Fibroblast of pulmonary artery (primary cell): ENCODE data around the gene BRIX1.
A peak's percentile ranks its signal among the peaks of the same experiment; 100 is the strongest.

Experiments used
- DNase-seq: peaks from one replicate; pipeline ENCODE4 v3.0.0-alpha.2; 2010; ENCODE audit warnings: low read depth
- H3K4me3 ChIP-seq: replicated peaks from 2 replicates; pipeline ENCODE4 v1.5.1; 2011; ENCODE audit warnings: low read depth, mild to moderate bottlenecking, control low read depth, low read length, moderate library complexity
- CTCF ChIP-seq: IDR thresholded peaks from 2 replicates; pipeline ENCODE4 v1.5.1; 2011; ENCODE audit warnings: mild to moderate bottlenecking, control low read depth, low read length, inconsistent platforms; ENCODE audit errors: missing control alignments

Gene BRIX1

GRCh38 chr5:34915139-34915855 lies at the start of gene BRIX1, which contains the start of gene RAD1:
BRIX1 (plus strand) TSS chr5:34915711; CDS start chr5:34915739, 28 bp downstream.
RAD1 (minus strand) TSS chr5:34915504; CDS start chr5:34914892, 612 bp downstream.
- no peak for TF ChIP-seq CTCF
- peak; percentile 98 for DNase-seq
- H3K4me3 ChIP-seq, result peak within 1 kb of the TSS; percentile 93

- DNase-seq, result no peak
- TF ChIP-seq CTCF, result no peak
- H3K4me3 ChIP-seq, result no peak overlapping the region
Observed at GRCh38 chr5:34866989-34867471, 48.5 kb upstream of the BRIX1 start.

- no peak for DNase-seq
- no peak overlapping the region for H3K4me3 ChIP-seq
- TF ChIP-seq CTCF, result no peak
Observed at GRCh38 chr5:34867660-34868059, 47.9 kb upstream of the BRIX1 start.

- no peak for TF ChIP-seq CTCF
- DNase-seq, result no peak
- no peak overlapping the region for H3K4me3 ChIP-seq
Observed at GRCh38 chr5:34868791-34869190, 46.7 kb upstream of the BRIX1 start.

GRCh38 chr5:34869256-34869655 lies 46.3 kb upstream of the BRIX1 start:
- H3K4me3 ChIP-seq, result no peak overlapping the region
- no peak for TF ChIP-seq CTCF
- no peak for DNase-seq

GRCh38 chr5:34870382-34870781 lies 45.1 kb upstream of the BRIX1 start:
- no peak overlapping the region for H3K4me3 ChIP-seq
- DNase-seq, result no peak
- TF ChIP-seq CTCF, result no peak

- H3K4me3 ChIP-seq, result no peak overlapping the region
- TF ChIP-seq CTCF, result no peak
- no peak for DNase-seq
Observed at GRCh38 chr5:34876275-34876674, 39.2 kb upstream of the BRIX1 start.
